IPS DF 6.9 (cell line): ENCODE results near the gene USE1.

Source experiments
- DNase-seq: peaks from one replicate; pipeline ENCODE4 v3.0.0-alpha.2; 2013; ENCODE audit warnings: low read depth, low spot score
- H3K27ac ChIP-seq: one replicate; pipeline ENCODE4 v1.5.1; 2013; ENCODE audit warnings: low read length, control low read depth
- H3K27me3 ChIP-seq: 2 replicates; pipeline ENCODE4 v1.6.1; 2013; ENCODE audit warnings: mild to moderate bottlenecking, low read length; ENCODE audit not compliant: control insufficient read depth, insufficient read depth
- H3K36me3 ChIP-seq: 2 replicates; pipeline ENCODE4 v1.6.1; 2013; ENCODE audit warnings: low read length; ENCODE audit not compliant: control insufficient read depth, insufficient read depth
- H3K4me1 ChIP-seq: 2 replicates; pipeline ENCODE4 v1.6.1; 2013; ENCODE audit warnings: low read length; ENCODE audit not compliant: control insufficient read depth, insufficient read depth
- H3K4me3 ChIP-seq: 2 replicates; pipeline ENCODE4 v1.5.1; 2013; ENCODE audit warnings: mild to moderate bottlenecking, low read length
- H3K9me3 ChIP-seq: 2 replicates; pipeline ENCODE4 v1.6.1; 2013; ENCODE audit warnings: low read length, inconsistent platforms; ENCODE audit not compliant: control insufficient read depth, insufficient read depth
- WGBS: extraction: QIAGEN DNeasy Blood & Tissue Kit; methylation state at CpG from one replicate; pipeline ENCODE4 v1.1.7; 2013; ENCODE audit warnings: mixed read lengths, missing lambda C conversion rate; ENCODE audit not compliant: insufficient read length, insufficient coverage; 5-methylcytosine and 5-hydroxymethylcytosine counted together

The USE1 gene

GRCh38 chr19:17219286-17219685, 4.1 kb downstream of the USE1 start:
- DNase-seq: no peak
- H3K27me3 ChIP-seq: no peaks in the 10 kb centered on the region
- no CpG with 5 or more reads among the region's 8 CpGs for WGBS
- no peaks in the 10 kb centered on the region for H3K9me3 ChIP-seq
- no peaks in the 10 kb centered on the region for H3K36me3 ChIP-seq
- no peak overlapping the region for H3K27ac ChIP-seq
- H3K4me1 ChIP-seq: no peaks in the 10 kb centered on the region; the same call in 1 of the 2 replicates
- H3K4me3 ChIP-seq: no peak overlapping the region

DNA sequence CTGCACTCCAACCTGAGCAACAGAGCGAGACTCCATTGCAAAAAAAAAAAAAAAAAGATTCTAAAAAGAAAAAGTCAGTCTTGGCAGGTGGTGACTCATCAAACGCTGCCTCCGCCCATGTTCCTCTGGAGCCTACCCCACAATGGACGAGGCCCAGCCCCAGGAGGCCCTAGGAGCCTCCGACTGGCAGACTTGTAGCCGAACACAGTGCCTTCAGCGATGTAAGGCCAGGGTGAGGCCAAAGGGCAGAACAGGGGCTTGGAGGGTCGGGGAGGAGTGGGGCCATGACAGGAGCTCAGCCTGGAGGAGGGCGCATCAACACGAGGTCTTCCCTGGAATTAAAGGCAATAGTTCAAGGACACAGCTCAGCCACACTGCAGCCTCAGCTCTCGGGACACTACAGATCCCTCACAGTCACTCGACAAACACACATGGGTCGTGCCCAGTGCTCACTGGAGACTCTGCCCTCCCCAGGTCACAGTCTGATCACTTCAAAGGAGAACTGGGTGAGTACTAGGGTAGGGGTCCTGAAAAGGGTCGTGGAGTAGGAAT, 5.1 kb downstream of the USE1 start:
- H3K4me3 ChIP-seq: no peak overlapping the region
- H3K27me3 ChIP-seq: no peaks in the 10 kb centered on the region
- no peaks in the 10 kb centered on the region for H3K4me1 ChIP-seq
- H3K9me3 ChIP-seq: no peaks in the 10 kb centered on the region
- DNase-seq: no peak
- no peaks in the 10 kb centered on the region for H3K36me3 ChIP-seq
- no CpG with 5 or more reads among the region's 14 CpGs for WGBS
- no peak overlapping the region for H3K27ac ChIP-seq

DNA sequence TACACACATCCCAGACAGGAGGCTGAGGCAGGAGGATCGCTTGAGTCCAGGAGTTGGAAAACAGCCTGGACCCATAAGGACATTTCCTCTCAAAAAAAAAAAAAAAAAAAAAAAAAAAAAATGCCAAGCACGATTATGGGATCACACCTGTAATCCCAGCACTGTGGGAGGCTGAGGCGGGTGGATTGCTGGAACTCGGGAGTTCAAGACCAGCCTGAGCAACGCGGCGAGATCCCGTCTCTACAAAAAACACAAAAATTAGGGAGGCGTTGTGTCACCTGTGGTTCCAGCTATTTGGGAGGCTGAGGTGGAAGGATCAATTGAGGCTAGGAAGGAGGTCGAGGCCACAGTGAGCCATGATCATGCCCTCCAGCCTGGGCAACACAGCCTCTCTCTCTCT, 9.9 kb downstream of the USE1 start:
- H3K4me3 ChIP-seq: no peak overlapping the region
- no peaks in the 10 kb centered on the region for H3K9me3 ChIP-seq
- 0 out of 2 replicates have a peak, but pooled peaks cover 2% of the 10 kb centered on the region for H3K4me1 ChIP-seq
- no peaks in the 10 kb centered on the region for H3K36me3 ChIP-seq
- H3K27me3 ChIP-seq: no peaks in the 10 kb centered on the region
- no peak for DNase-seq
- no peak overlapping the region for H3K27ac ChIP-seq
- WGBS: no CpG with 5 or more reads among the region's 10 CpGs

DNA sequence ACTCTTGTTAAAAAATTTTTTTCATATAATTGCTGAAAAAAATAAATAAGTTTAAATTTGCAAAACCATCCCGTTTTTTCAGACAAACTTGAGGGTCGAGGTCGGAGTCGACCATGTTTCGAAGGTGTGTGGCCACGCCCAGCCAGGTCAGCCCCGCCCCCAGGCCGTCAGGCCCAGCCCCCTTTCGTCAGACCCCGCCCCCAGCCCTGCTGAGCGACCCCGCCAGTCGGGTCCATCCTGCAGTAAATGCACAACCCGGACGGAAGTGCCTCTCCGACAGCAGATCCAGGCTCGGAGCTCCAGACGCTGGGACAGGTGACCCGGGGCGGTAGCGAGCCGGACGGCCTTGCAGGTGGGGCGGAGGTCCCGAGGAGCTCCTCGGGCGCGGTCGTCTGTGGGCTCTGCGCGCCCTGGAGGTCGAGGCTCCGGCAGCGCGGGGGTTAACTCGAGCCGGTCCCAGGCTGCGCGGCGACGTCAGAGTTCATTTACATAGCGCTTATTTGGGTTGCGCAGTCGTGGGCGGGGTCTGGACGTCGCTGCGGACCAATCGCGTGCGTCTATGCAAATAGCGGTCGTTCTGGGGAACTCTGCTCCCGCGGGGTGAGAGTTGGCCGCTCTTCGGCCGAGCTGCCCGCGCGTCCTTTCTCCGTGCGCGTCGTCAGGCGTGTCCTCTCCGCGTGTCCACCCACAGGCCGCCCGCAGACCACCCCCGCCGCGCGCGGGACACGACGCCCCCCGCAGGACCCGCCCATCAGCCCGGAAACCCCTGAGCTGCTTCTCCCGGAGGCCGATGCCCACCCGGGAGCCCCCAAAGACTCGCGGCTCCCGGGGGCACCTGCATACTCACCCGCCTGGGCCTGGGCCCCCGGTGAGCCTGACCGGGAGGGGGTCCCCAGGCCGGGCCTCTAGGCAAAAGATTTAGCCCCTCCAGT, 11.1 kb downstream of the USE1 start, which contains the start of gene OCEL1:
Gene OCEL1, plus strand, starts transcription at position 225 of the 932 bp plus-strand sequence. Its CDS starts 22 bp downstream, at position 247.
- Histone ChIP-seq H3K4me3 (peak within 1 kb of the TSS; percentile 94), H3K27ac (no peak within 1 kb of the TSS), H3K27me3 (no peaks in the 10 kb centered on the region), H3K9me3 (no peaks in the 10 kb centered on the region), H3K4me1 (0 out of 2 replicates have a peak, but pooled peaks cover 2% of the 10 kb centered on the region), H3K36me3 (no peaks in the 10 kb centered on the region)
- WGBS: no CpG with 5 or more reads among the region's 90 CpGs
- peak; percentile 93 for DNase-seq

DNA sequence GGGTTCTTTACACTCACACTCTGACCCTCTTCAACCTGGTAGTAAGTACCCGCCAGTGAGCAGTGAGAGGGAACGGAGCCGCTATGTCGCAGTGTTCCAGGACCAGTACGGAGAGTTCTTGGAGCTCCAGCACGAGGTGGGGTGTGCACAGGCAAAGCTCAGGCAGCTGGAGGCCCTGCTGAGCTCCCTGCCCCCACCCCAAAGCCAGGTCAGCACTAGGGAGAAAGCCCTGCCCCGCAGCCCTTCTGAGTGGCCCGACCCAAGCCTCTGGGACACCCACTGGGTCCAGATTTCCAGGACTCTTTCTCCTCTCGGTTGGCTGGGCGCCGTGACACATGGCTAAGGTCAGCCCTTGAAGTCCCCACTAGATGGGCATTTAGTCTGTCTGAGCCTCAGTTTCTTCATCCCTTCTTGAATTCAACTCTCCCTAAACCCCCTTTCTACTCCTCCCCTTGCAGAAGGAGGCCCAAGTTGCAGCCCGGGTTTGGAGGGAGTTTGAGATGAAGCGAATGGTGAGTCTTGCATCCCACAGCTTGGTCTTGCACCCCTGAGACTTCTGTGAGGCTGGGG, 12.7 kb downstream of the USE1 start:
- Histone ChIP-seq H3K4me1 (0 out of 2 replicates have a peak, but pooled peaks cover 2% of the 10 kb centered on the region), H3K9me3 (no peaks in the 10 kb centered on the region), H3K27ac (no peak overlapping the region), H3K27me3 (no peaks in the 10 kb centered on the region), H3K36me3 (peaks cover 11% of the 10 kb centered on the region), H3K4me3 (no peak overlapping the region)
- DNase-seq: no peak
- WGBS: no CpG with 5 or more reads among the region's 13 CpGs

GRCh38 chr19:17229890-17230289, 14.7 kb downstream of the USE1 start:
- no peak for DNase-seq
- Histone ChIP-seq H3K27ac (no peak overlapping the region), H3K4me1 (peaks cover 6% of the 10 kb centered on the region; the same call in 1 of the 2 replicates), H3K4me3 (no peak overlapping the region), H3K27me3 (no peaks in the 10 kb centered on the region), H3K9me3 (no peaks in the 10 kb centered on the region), H3K36me3 (peaks cover 11% of the 10 kb centered on the region)
- WGBS: no CpG with 5 or more reads among the region's 3 CpGs

- Histone ChIP-seq H3K9me3 (no peaks in the 10 kb centered on the region), H3K4me1 (peaks cover 8% of the 10 kb centered on the region; the same call in 1 of the 2 replicates), H3K27me3 (no peaks in the 10 kb centered on the region), H3K27ac (no peak overlapping the region), H3K4me3 (no peak overlapping the region), H3K36me3 (peaks cover 11% of the 10 kb centered on the region)
- WGBS: no CpG with 5 or more reads among the region's 25 CpGs
- no peak for DNase-seq
These were observed 17.1 kb downstream of the USE1 start for GRCh38 chr19:17232258-17232657.

DNA sequence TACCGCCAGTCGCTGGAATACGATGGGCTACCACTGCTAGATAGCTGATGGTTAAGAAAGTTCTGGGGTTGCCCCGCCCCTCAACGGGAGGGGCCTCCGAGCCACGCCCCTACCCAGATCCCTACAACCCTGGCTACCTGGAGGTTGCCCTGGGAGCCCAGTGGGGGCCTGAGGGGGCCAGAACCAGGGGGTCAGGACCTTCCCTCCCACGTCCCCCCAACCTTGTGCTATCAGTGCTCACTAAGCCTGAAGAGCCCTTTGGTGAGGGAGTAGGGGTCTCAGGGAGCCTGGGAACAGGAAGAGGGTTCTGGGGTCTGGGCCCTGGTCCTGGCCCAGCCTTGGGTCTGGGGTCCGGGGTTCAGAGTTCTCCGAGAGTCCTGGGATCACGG, 19.7 kb downstream of the USE1 start:
- no peak for DNase-seq
- H3K4me3 ChIP-seq: peak overlapping the region; percentile 84; the same call in 1 of the 2 replicates
- peaks cover 6% of the 10 kb centered on the region; the same call in 1 of the 2 replicates for H3K4me1 ChIP-seq
- peaks cover 11% of the 10 kb centered on the region for H3K36me3 ChIP-seq
- no peak overlapping the region for H3K27ac ChIP-seq
- WGBS: no CpG with 5 or more reads among the region's 11 CpGs
- H3K9me3 ChIP-seq: no peaks in the 10 kb centered on the region
- H3K27me3 ChIP-seq: no peaks in the 10 kb centered on the region

GRCh38 chr19:17235300-17235970, 20.3 kb downstream of the USE1 start:
- no CpG with 5 or more reads among the region's 80 CpGs for WGBS
- H3K36me3 ChIP-seq: peaks cover 11% of the 10 kb centered on the region
- DNase-seq: no peak
- peaks cover 6% of the 10 kb centered on the region; the same call in 1 of the 2 replicates for H3K4me1 ChIP-seq
- H3K27me3 ChIP-seq: no peaks in the 10 kb centered on the region
- H3K4me3 ChIP-seq: peak overlapping the region; percentile 84
- no peaks in the 10 kb centered on the region for H3K9me3 ChIP-seq
- no peak overlapping the region for H3K27ac ChIP-seq
